ENCODE measurements around the gene ST7. TPM values are rescaled to one million over a fixed set of nuclear protein-coding genes. Genes with fewer than 3 reads are reported as not detected.

Gene ST7
- total and polyA plus RNA-seq, 2 donors (not counting 1 experiment from before 2014, with no cell fraction given) = 2.3 to 4.6 TPM

DNA sequence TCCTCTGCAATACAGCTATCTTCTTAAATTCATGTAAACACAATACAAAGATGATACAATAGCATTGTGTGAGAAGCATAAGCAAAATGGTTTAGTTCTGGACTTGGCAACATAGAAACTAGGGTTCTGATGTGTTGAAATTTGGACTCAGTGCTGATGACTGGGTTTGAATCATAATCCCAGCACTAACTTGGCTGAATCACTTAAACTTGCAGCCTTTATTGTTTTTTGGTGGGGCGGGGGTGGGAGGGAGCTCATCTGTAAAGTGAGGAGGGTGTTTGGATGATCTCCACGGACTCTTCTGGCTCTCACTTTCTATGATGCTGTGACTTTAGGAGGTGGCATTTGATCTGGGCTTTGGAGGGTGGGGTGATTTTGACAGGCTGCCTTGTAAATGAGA, 211.3 kb downstream of the ST7 start:
- Mint-ChIP-seq H3K27me3 (no peaks in the 10 kb centered on the region), H3K4me1 (no peaks in the 10 kb centered on the region), H3K9me3 (ENCODE audit: insufficient read depth) (no peaks in the 10 kb centered on the region), H3K27ac (no peak overlapping the region), H3K4me3 (no peak overlapping the region)
- Histone ChIP-seq H3K9ac (ENCODE audit: low read length) (no peak overlapping the region), H2AFZ (ENCODE audit: insufficient read depth, low read depth, low read length, poor library complexity, severe bottlenecking) (no peak overlapping the region), H4K20me1 (ENCODE audit: control insufficient read depth, insufficient read depth, low read length, poor library complexity, severe bottlenecking) (no peaks in the 10 kb centered on the region), H3K27me3 (replicated peaks in 1 of 4; ENCODE audit: control extremely low read depth in 1 of 4, control insufficient read depth in 3 of 4, insufficient read depth in 4 of 4, low read length in 3 of 4) (no peaks in the 10 kb centered on the region), H3K4me3 (ENCODE audit: control extremely low read depth in 1 of 5, extremely low read depth in 1 of 5, insufficient read depth in 1 of 5, low read depth in 2 of 5, low read length in 4 of 5) (no peak overlapping the region), H3K4me2 (replicated peaks; ENCODE audit: low read depth, low read length, poor library complexity, severe bottlenecking) (no peak overlapping the region), H3K9me3 (ENCODE audit: control extremely low read depth in 1 of 3, control insufficient read depth in 2 of 3, insufficient read depth in 1 of 3, low read length in 2 of 3) (no peaks in the 10 kb centered on the region), H3K27ac (ENCODE audit: low read length in 2 of 2) (no peak overlapping the region), H3K36me3 (replicated peaks in 1 of 2; ENCODE audit: control extremely low read depth in 1 of 2, control insufficient read depth in 1 of 2, extremely low read depth in 1 of 2, insufficient read depth in 2 of 2, low read length in 1 of 2) (no peaks in the 10 kb centered on the region), H3K4me1 (ENCODE audit: control insufficient read depth in 2 of 2, insufficient read depth in 2 of 2, low read length in 2 of 2) (no peaks in the 10 kb centered on the region), H3K79me2 (ENCODE audit: control insufficient read depth, insufficient read depth, low read length) (no peaks in the 10 kb centered on the region)
- ATAC-seq (ENCODE audit: low read depth) (no peak), DNase-seq (no peak)
- intact Hi-C loops (cut with micrococcal nuclease) = no loop called here
- CTCF ChIA-PET = no interaction called here
- 100% methylated on average over 2 of the region's 2 CpGs for WGBS (ENCODE audit: insufficient coverage)
- POLR2A ChIA-PET = no interaction called here
- TF ChIP-seq, protein P1, sequence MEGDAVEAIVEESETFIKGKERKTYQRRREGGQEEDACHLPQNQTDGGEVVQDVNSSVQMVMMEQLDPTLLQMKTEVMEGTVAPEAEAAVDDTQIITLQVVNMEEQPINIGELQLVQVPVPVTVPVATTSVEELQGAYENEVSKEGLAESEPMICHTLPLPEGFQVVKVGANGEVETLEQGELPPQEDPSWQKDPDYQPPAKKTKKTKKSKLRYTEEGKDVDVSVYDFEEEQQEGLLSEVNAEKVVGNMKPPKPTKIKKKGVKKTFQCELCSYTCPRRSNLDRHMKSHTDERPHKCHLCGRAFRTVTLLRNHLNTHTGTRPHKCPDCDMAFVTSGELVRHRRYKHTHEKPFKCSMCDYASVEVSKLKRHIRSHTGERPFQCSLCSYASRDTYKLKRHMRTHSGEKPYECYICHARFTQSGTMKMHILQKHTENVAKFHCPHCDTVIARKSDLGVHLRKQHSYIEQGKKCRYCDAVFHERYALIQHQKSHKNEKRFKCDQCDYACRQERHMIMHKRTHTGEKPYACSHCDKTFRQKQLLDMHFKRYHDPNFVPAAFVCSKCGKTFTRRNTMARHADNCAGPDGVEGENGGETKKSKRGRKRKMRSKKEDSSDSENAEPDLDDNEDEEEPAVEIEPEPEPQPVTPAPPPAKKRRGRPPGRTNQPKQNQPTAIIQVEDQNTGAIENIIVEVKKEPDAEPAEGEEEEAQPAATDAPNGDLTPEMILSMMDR (IDR thresholded peaks at IDR 0.05) = no peak
- TF ChIP-seq EZH2 (IDR thresholded peaks at IDR 0.05; ENCODE audit: borderline replicate concordance, insufficient read depth, low read depth, low read length, poor library complexity, severe bottlenecking) = no peak

DNA sequence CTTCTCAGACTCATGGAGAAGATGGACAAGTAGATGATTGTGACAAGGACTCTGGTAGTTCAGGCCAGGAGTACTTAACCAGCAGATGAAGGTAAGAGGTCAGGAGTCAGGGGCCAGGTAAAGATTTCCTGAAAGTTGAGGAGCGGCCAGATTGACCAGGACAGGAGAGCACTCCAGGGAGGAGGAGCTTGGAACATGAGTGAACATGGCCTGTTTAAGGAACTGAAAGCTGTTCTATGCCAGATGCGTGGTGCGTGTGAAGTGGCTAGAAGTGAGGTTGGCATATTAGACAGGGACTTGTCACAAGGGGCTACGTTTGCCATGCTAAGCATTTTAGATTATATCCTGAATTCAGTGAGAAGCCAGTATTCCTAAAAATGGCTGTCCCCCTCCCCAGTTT, 212.4 kb downstream of the ST7 start:
- no peak overlapping the region for H3K4me3 ChIP-seq (ENCODE audit: control extremely low read depth in 1 of 5, extremely low read depth in 1 of 5, insufficient read depth in 1 of 5, low read depth in 2 of 5, low read length in 4 of 5)
- no peaks in the 10 kb centered on the region for H3K4me1 ChIP-seq (ENCODE audit: control insufficient read depth in 2 of 2, insufficient read depth in 2 of 2, low read length in 2 of 2)
- H3K27ac ChIP-seq (ENCODE audit: low read length in 2 of 2) = no peak overlapping the region
- no peaks in the 10 kb centered on the region for H3K79me2 ChIP-seq (ENCODE audit: control insufficient read depth, insufficient read depth, low read length)
- CTCF ChIA-PET = no interaction called here
- Mint-ChIP-seq H3K4me3 (no peak overlapping the region), H3K27me3 (no peaks in the 10 kb centered on the region), H3K9me3 (ENCODE audit: insufficient read depth) (no peaks in the 10 kb centered on the region), H3K27ac (no peak overlapping the region), H3K4me1 (no peaks in the 10 kb centered on the region)
- TF ChIP-seq, protein P1 (IDR thresholded peaks at IDR 0.05) = no peak
- no peak for TF ChIP-seq EZH2 (IDR thresholded peaks at IDR 0.05; ENCODE audit: borderline replicate concordance, insufficient read depth, low read depth, low read length, poor library complexity, severe bottlenecking)
- intact Hi-C loops (cut with micrococcal nuclease) = no loop called here
- DNase-seq (no peak), ATAC-seq (ENCODE audit: low read depth) (no peak)
- H3K4me2 ChIP-seq (replicated peaks; ENCODE audit: low read depth, low read length, poor library complexity, severe bottlenecking) = no peak overlapping the region
- no peaks in the 10 kb centered on the region for H4K20me1 ChIP-seq (ENCODE audit: control insufficient read depth, insufficient read depth, low read length, poor library complexity, severe bottlenecking)
- WGBS (ENCODE audit: insufficient coverage) = 81% methylated on average over 3 of the region's 4 CpGs
- H3K27me3 ChIP-seq (replicated peaks in 1 of 4; ENCODE audit: control extremely low read depth in 1 of 4, control insufficient read depth in 3 of 4, insufficient read depth in 4 of 4, low read length in 3 of 4) = no peaks in the 10 kb centered on the region
- no peak overlapping the region for H2AFZ ChIP-seq (ENCODE audit: insufficient read depth, low read depth, low read length, poor library complexity, severe bottlenecking)
- H3K9me3 ChIP-seq (ENCODE audit: control extremely low read depth in 1 of 3, control insufficient read depth in 2 of 3, insufficient read depth in 1 of 3, low read length in 2 of 3) = no peaks in the 10 kb centered on the region
- H3K9ac ChIP-seq (ENCODE audit: low read length) = no peak overlapping the region
- H3K36me3 ChIP-seq (replicated peaks in 1 of 2; ENCODE audit: control extremely low read depth in 1 of 2, control insufficient read depth in 1 of 2, extremely low read depth in 1 of 2, insufficient read depth in 2 of 2, low read length in 1 of 2) = no peaks in the 10 kb centered on the region
- POLR2A ChIA-PET = no interaction called here
